Medulla oblongata (tissue), 1 donor: Measurements from ENCODE around the gene KIAA1671.

Source experiments
- DNase-seq: peaks from one replicate; pipeline ENCODE4 v3.0.0-alpha.2; 2015; ENCODE audit errors: extremely low spot score

Gene KIAA1671

DNA sequence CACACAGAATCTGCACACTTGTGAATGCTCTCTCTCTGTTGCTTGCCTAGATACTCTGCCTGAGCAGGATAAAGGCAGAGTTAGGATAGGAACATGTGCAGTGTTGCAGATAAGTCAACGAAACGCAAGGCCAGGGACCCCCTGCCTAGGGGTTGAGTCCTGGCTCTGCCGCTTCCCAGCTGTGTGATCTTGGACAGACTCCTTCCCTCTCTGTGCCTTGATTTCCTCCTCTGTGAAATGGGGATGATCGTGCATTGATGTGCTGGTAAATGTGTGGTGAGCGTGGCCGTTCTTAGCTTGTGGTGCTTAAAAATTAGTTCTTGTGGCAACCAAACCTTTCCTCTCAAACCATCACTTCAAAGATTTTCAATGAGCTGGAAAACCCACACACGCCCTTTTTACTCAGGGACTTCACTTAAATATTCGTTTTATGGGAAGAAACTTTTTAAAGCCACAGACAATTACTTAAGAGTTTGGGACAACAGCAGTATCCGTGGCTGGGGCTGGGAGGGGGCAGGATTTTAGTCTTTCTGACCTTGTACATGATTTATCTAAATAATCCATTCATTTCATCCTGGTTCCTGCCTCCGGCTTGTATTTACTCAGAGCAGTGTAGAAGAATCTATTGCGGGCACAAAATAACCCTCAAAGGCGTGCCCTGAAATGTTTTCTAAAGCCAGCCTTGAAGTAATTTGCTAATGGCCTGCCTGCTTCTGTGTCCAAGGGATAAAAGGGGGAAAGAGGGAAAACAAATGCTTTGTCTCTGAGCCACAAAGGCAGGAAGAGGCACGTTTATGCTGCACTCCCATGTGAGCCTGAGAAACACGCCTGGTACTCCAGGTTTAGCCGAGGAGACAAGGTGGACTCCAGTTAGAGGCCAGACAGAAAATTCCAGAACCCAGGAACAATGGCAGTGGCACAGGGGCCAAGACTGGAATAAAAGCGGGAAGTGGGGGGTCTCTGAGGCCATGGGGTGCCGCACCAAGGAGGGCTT lies 162.2 kb downstream of the KIAA1671 start:
- DNase-seq, result no peak

DNA sequence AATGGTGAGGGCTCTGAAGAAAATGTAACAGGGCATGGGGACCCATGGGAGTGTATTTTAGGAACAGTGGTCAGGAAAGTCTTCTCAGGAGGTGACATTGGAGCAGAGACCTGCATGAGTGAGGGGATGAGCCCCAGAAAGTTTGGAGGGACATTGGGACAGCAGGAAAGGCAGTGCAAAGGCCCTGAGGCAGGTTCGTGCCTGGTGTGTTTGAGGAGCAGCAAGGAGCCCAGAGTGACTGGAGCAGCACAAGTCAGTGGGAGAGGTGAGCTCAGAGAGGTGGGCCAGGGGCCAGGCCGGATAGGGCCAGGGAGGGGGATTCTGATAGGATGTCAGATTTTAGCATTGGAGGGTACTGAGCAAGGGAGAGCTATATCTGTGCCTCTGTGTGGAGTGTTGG lies 167.1 kb downstream of the KIAA1671 start:
- no peak for DNase-seq

DNA sequence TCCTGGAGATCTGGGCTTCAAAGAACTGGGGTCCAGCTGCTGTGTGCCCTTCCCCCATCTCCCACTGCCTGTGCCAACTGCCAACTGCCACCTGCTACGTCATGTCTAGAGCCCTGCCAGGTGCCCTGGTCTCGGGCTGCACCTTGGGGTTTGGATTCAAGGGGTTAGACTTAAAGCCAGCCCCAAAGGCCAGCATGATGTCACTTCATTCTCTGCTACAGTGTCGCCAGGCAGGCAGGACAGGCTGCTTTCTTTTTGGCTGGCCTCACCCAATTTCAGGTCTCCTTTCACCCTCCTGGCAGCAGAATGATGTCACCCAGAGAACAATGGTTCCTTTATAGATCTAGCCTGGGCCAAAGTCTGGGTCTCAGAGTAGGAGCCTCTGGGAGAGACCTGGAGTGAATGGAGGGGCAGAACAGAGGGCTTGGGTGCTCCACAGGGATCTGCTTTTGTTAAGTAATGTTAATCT lies 167.6 kb downstream of the KIAA1671 start:
- peak; percentile 45 for DNase-seq

DNA sequence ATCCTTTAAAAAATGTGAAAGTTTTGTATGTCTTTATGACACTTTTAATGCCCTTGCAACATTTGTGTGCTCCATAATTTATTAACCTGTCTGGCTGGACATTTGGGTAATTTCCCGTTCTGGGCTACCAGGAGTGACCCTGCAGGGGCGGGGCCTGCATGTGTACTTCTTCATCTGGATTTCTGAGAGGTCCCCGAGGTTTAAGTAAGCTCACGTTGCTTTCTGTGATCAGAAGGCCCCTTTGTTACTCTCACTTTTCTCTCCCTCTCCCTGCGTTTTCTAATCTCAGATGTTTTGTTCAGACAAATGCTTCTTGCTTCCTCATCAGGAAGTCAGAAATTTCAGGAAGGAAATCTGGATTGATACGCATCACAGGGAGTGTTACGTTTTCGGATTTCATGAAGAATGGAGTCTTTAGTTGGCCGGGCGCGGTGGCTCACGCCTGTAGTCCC lies 168.3 kb downstream of the KIAA1671 start:
- no peak for DNase-seq

DNA sequence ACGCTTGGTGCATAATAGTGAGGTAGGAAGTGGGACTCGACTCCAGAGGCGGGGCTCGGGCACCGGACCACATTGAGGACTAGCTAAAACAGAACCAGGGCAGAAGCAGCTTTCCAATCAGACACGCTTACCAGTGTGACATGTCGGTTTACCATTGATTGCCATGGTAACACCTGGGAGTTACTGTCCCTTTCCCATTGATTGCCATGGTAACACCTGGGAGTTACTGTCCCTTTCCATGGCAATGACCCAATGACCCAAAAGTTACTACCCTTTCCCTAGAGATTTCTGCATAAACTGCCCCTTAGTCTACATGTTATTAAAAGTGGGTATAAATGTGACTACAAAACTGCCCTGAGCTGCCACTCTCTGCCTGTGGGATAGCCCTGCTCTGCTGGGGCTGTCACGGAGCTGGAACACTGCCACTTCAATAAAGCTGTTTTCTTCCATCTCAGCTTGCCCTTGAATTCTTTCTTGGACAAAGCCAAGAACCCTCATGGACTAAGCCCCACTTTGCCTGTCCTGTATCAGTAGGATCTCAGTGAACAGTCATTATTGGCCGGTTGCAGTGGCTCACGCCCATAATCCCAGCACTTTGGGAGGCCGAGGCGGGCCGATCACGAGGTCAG lies 169.7 kb downstream of the KIAA1671 start:
- DNase-seq, result no peak

DNA sequence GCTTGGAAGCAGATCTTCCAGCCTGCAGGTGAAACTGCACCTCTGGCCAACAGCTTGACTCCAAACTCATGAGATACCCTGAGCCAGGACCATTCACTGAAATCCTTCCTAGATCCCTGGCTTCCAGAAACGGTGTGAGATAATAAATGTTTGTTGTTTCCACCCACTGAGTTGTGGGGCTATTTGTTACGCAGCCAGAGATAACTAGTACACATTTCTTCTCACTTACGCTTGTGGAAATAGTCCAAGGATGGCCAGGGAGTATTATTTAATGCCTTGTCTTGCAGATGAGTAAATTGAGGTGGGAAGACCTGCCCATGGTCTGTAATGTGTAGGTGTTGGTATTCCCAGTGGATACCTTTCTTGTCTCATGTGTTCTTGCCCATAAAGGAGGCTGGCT lies 171.2 kb downstream of the KIAA1671 start:
- DNase-seq, result no peak

DNA sequence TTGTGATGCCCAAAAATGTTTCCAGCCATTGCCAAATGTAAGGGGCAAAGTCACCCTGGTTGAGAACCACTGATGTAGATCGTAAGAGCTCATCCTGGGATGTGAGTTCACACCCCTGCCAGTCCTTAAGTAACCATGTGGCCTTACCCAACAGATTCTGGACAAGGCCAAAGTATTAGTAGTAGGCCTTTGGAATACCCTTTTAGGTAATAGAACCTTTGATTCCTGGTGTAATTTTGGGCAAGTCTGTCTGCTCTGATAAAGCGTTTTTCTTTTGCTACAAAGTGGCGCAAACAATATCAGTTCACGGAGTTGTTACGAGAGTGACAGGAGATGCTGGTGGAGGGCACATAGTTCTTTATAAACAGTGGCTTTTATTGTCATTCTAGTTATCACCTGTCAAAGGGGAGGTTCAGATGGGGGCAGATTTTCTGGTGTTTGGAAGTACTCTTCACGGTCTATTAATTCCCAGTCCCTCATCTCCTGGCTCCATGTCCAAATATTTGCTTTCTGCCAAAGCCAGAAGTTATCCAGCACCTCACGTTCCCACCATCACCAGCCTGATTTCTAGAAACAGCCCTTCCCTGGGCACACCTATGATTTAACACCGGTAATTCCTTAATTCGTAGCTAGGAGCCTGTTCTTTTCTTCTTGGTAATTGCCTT lies 173.3 kb downstream of the KIAA1671 start:
- DNase-seq, result no peak

DNA sequence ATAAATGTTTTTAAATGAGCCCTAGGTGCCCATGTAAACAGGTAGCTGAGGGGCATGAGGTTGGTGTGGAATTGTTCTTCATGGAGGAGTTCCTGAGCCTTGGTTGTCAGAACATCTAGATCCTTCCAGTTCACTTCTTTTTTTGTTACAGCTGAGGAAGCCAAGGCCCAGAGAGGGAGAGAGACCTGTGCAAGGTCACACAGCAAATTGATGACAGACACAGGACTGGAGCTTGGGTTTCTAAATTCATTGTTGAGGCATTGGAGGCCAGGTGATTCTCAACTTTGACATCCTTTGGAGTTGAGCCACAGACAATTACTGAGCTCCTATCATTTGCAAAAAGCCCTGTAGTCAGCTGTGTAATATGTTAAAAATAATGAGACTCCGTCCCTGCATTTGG lies 174.0 kb downstream of the KIAA1671 start:
- DNase-seq, result no peak

DNA sequence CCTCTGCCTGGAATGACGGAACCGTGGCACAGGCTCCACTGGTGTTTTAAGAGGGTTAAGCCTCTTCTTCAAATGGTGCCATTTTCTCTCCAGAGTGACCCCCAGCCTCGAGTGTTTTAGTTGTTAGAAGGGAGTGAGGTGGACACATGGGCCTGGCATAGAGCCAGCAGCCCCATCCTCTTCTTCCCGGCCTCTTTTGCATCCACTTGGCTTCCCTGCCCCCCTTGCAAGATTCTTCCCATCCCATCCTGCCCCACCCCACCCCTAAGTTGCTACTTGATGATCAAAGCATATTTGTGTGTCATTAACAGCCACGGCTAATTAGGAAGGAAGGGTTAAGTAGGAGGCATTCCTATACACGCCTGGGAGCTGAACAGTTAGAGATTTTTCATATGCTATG lies 174.8 kb downstream of the KIAA1671 start:
- no peak for DNase-seq

DNA sequence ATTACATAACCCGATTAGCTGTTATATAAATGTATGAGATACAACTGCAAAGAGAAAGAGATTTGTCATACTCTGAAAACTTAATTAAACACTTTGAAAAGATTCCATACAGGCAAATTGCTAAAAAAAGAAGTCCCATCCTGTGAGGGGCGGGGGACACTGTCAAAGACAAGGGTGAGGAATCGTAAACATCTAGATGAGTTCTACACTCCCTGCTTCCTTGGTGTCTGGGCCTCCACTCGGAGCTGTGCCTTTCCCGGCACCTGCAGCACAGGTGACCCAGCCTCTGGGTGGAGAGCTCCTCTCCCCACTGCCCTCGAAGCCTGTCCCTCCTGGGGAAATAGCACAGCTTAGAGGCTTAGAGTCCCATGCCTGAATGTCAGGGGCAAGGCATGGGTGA lies 177.9 kb downstream of the KIAA1671 start:
- DNase-seq, result no peak

DNA sequence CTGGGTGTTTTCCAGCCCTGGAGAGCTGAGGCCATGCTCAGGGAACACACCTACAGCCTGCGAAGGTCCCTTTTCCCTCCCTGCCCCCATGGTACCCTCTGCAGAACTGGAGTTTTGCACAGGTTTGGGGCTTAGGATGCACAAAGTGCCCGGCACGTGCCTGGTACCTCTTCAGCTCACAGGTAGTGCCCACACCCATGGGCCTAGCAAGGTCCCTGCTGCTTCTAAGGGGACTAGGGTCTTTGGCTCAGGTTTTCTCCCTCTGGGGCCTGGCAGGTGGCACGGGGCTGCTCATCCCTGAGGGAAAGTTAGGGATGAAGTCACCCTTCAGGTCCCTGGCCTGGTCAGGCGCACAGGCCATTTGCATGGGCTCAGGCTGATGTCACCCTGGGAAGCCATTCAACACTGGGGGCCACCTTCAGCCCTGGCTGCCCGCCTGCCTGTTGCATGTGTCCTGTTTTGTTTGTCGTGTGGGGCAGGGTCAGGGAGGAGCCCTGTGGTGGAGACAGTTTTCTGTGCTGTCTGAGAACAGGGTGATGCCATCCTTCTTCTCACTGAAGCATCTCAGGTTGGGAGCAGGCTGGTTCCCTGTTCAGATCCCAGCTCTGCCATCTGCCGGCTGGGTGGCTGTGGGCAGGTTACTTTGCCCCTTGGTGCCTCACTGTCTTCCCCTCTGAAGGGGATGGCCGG lies 178.8 kb downstream of the KIAA1671 start:
- DNase-seq, result no peak

DNA sequence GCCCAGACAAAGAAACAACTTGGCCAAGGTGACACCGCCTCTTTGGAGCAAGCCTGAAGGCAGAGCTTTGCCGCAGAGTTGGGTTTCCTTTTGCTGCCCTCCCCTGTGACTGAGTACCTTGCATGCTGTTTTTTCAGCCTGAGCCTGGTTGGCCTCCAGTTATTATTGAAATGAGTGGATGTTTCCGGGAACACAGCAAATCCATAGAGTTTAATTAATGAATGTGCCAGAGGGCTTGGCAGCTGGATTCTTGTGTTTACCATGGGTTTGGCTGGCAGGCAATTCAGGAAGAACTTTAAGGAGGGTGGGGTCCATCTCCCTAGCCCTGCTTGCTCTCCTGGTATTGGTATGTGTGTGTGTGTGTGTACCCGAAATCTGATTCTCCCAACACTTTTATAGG lies 181.5 kb downstream of the KIAA1671 start:
- no peak for DNase-seq

DNA sequence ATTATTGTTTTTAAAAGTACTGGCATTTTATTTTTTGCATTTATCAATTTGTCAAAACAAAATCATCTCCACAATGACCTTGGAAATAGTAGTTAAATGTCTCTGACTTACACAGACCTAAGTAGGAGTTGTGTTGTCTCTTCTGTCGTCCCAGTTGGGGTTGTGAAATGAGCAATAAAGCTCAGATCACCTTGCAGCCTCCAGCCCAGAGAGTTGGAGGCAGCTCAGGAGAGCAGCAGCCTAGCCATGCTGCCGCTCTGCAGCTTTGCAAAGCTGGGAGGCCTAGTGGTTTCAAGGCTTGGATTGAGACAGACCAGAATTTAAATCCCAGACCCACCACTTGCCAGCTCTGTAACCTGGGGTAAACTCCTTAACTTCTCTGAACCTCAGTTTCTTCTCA lies 181.9 kb downstream of the KIAA1671 start:
- DNase-seq, result no peak

DNA sequence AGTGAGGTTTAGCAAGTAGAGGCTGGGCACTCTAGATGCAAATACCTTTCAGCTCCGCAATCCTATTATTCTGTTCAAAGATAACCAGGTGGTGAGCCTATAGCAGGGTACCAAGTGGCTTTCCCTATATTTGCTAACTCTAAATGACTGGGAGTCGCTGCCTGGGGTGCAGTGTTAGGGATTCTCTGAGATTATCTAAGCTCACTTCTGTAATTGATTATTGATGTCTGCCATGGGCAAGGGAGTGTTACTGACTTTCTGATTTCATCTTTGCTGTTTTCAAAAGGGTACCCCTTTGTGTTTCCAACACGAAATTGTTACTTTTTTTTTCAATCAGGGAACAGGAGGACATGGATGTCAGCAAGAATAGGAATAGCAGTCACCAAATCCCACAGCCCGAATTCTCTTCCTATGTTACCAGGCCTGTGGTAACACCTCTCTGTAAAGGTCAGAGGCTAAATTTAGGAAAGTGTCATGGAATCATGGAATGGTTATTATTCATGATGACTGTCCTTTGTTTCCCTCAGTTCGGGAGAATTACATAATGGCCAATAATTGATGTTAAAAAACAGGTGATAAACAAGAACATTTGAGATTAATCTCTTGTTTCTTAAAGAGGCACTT lies 184.5 kb downstream of the KIAA1671 start:
- no peak for DNase-seq

DNA sequence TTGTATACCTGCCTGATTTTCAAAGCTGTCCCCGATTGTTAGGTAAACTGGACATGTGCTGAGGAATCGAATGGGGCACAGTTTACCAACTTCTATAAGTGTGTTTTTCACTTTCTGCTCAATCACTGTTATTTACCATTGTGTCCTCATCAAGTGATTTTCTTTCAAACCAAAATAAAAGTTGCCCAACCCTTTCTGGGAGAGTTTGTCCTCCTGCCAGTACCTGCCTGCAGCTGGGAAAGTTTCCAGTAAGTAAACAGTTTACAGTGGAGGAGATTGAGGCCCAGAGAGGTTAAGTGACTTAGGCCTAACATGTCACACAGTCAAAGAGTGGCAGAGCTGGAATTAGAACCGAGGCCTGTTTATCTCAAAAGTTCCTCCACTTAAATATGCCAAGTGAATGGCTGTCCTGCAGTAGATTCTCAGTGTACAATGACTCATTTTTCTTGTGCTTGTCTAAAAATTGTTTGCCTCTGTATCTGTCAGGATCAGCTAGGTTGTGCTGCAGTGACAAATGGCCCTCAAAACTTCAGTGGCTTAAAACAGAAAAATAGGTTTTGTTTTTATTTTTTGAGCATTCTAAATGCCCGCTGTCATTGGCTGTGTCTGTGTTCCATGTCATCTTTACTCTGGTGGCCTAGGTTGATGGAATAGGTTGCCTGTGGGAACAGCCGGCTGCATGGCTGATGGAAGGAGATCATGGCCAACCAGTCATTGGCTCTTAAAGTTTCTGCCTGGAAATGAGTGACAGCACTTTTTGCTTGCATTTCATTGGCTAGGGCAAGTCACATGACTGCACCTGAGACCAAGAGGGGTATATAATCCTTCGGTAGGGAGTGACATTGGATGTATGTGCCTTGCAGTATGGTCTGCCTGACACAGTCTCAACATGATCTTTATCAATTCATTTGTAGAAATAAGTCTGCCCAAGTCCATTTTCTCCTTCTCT lies 185.3 kb downstream of the KIAA1671 start:
- no peak for DNase-seq

DNA sequence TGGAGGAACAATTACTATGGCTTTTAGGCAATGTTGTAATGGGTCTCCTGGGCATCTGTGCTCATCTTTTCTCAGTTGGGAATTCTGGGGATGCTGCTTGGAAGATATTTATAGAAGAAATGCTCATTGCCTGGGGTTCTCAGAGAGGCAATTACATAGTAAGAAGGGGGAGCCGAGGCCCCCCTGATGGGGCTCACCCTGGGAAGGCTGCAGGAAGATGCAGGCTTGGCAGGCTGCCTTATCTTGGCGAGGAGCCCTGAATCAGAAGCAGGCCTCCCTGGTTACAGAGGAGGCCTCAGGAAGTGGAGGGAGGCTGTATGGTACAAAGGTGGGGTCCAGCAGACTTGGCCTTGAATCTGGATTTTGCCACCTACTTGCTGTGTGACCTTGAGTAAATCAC lies 186.5 kb downstream of the KIAA1671 start:
- DNase-seq, result peak; percentile 32

DNA sequence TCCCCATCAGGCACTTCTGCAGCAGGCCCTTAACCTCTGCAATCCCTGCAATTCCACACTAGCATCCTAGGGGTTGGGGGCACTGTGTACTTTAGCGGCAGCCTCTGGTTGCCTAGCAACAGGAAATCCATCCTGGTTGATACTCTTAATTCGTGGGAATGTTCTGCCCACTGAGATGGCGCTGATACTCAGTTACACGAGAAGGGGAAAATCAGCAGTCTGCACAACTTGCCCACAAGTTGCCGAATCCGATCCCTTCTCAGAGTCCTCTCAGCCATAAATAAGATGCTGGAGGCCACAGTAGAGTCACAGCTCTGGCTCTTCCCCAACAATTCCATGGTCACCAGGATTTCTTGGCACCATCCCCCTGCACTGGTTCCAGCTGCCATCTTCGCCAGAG lies 189.6 kb downstream of the KIAA1671 start:
- DNase-seq, result peak; percentile 36

DNA sequence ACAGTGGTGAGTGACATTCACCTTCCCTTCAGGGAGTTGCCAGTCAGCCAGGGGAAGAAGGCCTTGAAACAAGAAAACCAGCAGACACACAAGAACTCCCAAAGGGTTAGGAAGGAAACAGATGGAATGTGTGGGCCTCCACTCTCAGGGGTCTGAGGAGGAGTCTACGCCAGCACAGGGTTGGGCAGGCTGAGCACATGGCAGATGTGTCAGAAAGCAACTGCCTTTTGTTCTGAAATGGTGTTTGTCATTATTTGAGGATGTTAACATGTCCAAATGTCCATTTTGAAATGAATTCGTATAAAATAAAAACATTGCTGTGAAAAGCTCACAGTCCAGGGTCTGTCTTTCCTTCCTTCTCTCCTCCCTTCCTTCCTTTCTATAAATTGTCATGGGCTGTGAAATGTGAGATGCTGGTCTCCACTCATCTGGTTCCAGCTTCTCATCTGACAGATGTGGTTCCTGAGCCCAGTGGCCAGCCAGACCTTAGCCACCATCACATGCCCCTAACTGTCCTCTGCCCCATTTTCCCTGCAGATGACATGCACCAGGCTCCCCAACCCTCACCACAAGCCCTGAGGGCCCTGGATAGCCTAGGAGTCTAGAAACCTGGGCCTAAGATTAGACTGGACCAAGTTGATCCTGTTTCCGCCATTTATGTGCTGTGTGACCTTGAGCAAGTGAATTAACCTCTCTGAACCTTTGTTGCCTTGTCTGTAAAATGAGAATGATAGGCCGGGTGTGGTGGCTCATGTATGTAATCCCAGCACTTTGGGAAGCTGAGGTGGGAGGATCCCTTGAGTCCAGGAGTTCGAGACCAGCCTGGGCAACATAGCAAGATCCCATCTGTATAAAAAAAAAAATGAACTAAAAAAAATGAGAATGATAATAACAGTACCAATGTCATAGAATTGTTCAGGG lies 190.9 kb downstream of the KIAA1671 start:
- DNase-seq, result no peak

DNA sequence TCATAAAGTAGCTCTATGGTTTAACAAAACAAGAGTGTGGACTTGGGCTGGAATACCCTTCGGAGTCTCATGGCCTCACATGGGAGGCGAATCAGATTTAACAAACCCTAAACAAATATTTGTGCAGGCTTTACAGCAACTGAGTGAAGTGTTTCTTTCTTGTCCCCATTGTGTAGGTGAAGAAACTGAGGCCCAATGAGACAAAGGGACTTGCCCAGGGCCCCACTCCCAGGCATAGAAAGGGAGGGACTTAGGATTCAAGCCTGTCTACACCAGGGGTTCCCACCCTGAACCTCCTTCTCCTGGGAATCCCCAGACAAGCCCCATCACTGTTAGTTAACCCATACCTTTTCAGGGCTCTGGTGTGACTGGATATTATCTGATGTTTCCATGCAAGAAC lies 192.0 kb downstream of the KIAA1671 start:
- DNase-seq, result no peak
